GM23338 (cell line): Measurements from ENCODE around the gene AATF. TPM values are rescaled to one million over a fixed set of nuclear protein-coding genes. Genes with fewer than 3 reads are reported as not detected.

Experiments
- ATAC-seq: fragments of 200-7000 bp; cut with Tn5 transposase; 3 replicates; pipeline ENCODE4 v1.9.1; 2020
- DNase-seq: peaks from one replicate; pipeline ENCODE4 v3.0.0-alpha.2; 2015; ENCODE audit warnings: low spot score
- H2AFZ ChIP-seq: fragments of 200-600 bp; sonication (generic); 2 replicates; pipeline ENCODE4 v1.8.0; 2016; ENCODE audit warnings: antibody characterized with exemption, mild to moderate bottlenecking, moderate library complexity
- H3F3A ChIP-seq: fragments of 200-600 bp; sonication (generic); replicated peaks from 2 replicates; pipeline ENCODE4 v1.8.0; 2017; ENCODE audit warnings: antibody characterized with exemption, mixed run types, low read depth
- H3K27ac ChIP-seq: fragments of 200-600 bp; sonication (generic); 2 replicates; pipeline ENCODE4 v1.6.1; 2016; ENCODE audit warnings: low read depth
- H3K27me3 ChIP-seq: fragments of 200-600 bp; sonication (generic); 2 replicates; pipeline ENCODE4 v1.8.0; 2016; ENCODE audit warnings: mild to moderate bottlenecking, mixed run types, moderate library complexity; ENCODE audit not compliant: insufficient read depth
- H3K36me3 ChIP-seq: fragments of 200-600 bp; sonication (generic); 2 replicates; pipeline ENCODE4 v1.8.0; 2016; ENCODE audit warnings: mild to moderate bottlenecking; ENCODE audit not compliant: insufficient read depth
- H3K4me1 ChIP-seq: fragments of 200-600 bp; sonication (generic); 2 replicates; pipeline ENCODE4 v1.8.0; 2016; ENCODE audit warnings: mild to moderate bottlenecking, moderate library complexity; ENCODE audit not compliant: insufficient read depth
- H3K4me2 ChIP-seq: fragments of 200-600 bp; sonication (generic); 2 replicates; pipeline ENCODE4 v1.7.1; 2017; ENCODE audit warnings: mixed run types
- H3K4me3 ChIP-seq: fragments of 200-600 bp; sonication (generic); 2 replicates; pipeline ENCODE4 v1.6.1; 2016; ENCODE audit warnings: mixed run types
- H3K79me2 ChIP-seq: fragments of 200-600 bp; sonication (generic); replicated peaks from 2 replicates; pipeline ENCODE4 v1.8.0; 2017; ENCODE audit warnings: mild to moderate bottlenecking; ENCODE audit not compliant: insufficient read depth
- H3K9me2 ChIP-seq: fragments of 200-600 bp; sonication (generic); 2 replicates; pipeline ENCODE4 v1.8.0; 2017; ENCODE audit not compliant: insufficient read depth
- H4K20me1 ChIP-seq: fragments of 200-600 bp; sonication (generic); replicated peaks from 2 replicates; pipeline ENCODE4 v1.8.0; 2017; ENCODE audit warnings: mild to moderate bottlenecking; ENCODE audit not compliant: insufficient read depth
- H3K27ac Mint-ChIP-seq: 2 replicates; pipeline ENCODE4 v1.8.0; 2020; ENCODE audit warnings: inconsistent platforms, mild to moderate bottlenecking, moderate library complexity, mixed read lengths
- H3K27me3 Mint-ChIP-seq: 3 replicates; pipeline ENCODE4 v1.8.0; 2022; ENCODE audit warnings: low read depth, mild to moderate bottlenecking, moderate library complexity, mixed read lengths, inconsistent platforms; ENCODE audit not compliant: insufficient read depth, poor library complexity
- H3K36me3 Mint-ChIP-seq: 3 replicates; pipeline ENCODE4 v1.8.0; 2021; ENCODE audit warnings: low read depth, mild to moderate bottlenecking, inconsistent platforms, moderate library complexity, mixed read lengths
- H3K4me1 Mint-ChIP-seq: 3 replicates; pipeline ENCODE4 v1.8.0; 2020; ENCODE audit warnings: mild to moderate bottlenecking, inconsistent platforms, mixed read lengths
- H3K4me3 Mint-ChIP-seq: 3 replicates; pipeline ENCODE4 v1.8.0; 2021; ENCODE audit warnings: moderate library complexity, mild to moderate bottlenecking, inconsistent platforms, mixed read lengths
- H3K9me3 Mint-ChIP-seq: 3 replicates; pipeline ENCODE4 v1.8.0; 2020; ENCODE audit warnings: moderate library complexity, mild to moderate bottlenecking, inconsistent platforms, mixed read lengths
- CREB1 ChIP-seq: fragments of 250-450 bp; sonication (Bioruptor Pico); IDR thresholded peaks from 2 replicates; pipeline ENCODE4 v1.5.0; 2020; ENCODE audit warnings: low read depth, mild to moderate bottlenecking, moderate library complexity
- CTCF ChIP-seq, 2 experiments: fragments of 200-600 bp in 1 of 2; sonication (generic) in 1 of 2; conservative IDR thresholded peaks; 2 replicates each; pipeline versions ENCODE4 v1.5.1 to v1.6.1; 2016 to 2017; ENCODE audit warnings: antibody characterized with exemption in 2 of 2, low read depth in 2 of 2, mild to moderate bottlenecking in 2 of 2, moderate library complexity in 1 of 2
- ETS1 ChIP-seq: IDR thresholded peaks from 2 replicates; pipeline ENCODE4 v1.6.1; 2016; ENCODE audit warnings: antibody characterized with exemption
- EZH2 ChIP-seq: fragments of 200-600 bp; sonication (generic); IDR thresholded peaks from one replicate; pipeline ENCODE4 v1.8.0; 2017; ENCODE audit warnings: antibody characterized with exemption, mild to moderate bottlenecking, low read depth; ENCODE audit not compliant: unreplicated experiment
- EZH2phosphoT487 ChIP-seq: fragments of 200-600 bp; sonication (generic); IDR thresholded peaks from one replicate; pipeline ENCODE4 v1.8.1; 2018; ENCODE audit warnings: antibody characterized with exemption; ENCODE audit not compliant: unreplicated experiment
- JUNB ChIP-seq: IDR thresholded peaks from one replicate; pipeline ENCODE4 v1.6.1; 2016; ENCODE audit warnings: antibody characterized with exemption; ENCODE audit not compliant: unreplicated experiment
- NANOG ChIP-seq: IDR thresholded peaks from 2 replicates; pipeline ENCODE4 v1.6.1; 2016; ENCODE audit warnings: antibody characterized with exemption, borderline replicate concordance
- REST ChIP-seq: IDR thresholded peaks from one replicate; pipeline ENCODE4 v1.6.1; 2018; ENCODE audit warnings: antibody characterized with exemption; ENCODE audit not compliant: unreplicated experiment
- STAT1 ChIP-seq: IDR thresholded peaks from one replicate; pipeline ENCODE4 v1.6.1; 2016; ENCODE audit warnings: antibody characterized with exemption; ENCODE audit not compliant: unreplicated experiment
- ZNF114 ChIP-seq: fragments of 250-450 bp; sonication (Bioruptor Pico); IDR thresholded peaks from 2 replicates; pipeline ENCODE4 v1.5.0; 2020; ENCODE audit warnings: mild to moderate bottlenecking, moderate library complexity
- ZNF331 ChIP-seq: fragments of 250-450 bp; sonication (Bioruptor Pico); IDR thresholded peaks from 2 replicates; pipeline ENCODE4 v1.5.0; 2020; ENCODE audit warnings: low read depth, mild to moderate bottlenecking, moderate library complexity
- ZNF462 ChIP-seq: fragments of 250-450 bp; sonication (Bioruptor Pico); IDR thresholded peaks from 2 replicates; pipeline ENCODE4 v1.5.0; 2020; ENCODE audit warnings: mild to moderate bottlenecking, moderate library complexity
- polyA plus RNA-seq: library from polyadenylated mRNA; unstranded; fragments of >200 nt; fragmentation: Nextera tagmentation; extraction: Ambion mirVana; gene quantifications from 2 replicates; pipeline ENCODE4 v1.2.1, GENCODE V29; 2016
- total RNA-seq: library from RNA; depleted of rRNA; stranded (reverse); fragments of >200 nt; shearing (Covaris generic); gene quantifications from 2 replicates; pipeline ENCODE4 v1.2.3, GENCODE V29; 2014

AATF gene
- total and polyA plus RNA-seq, 2 experiments from 2014 or later, result 40.2 to 71.2 TPM

GRCh38 chr17:36979565-36979941 is 30.8 kb downstream of the AATF start (continued):
- no peak for TF ChIP-seq REST
- TF ChIP-seq EZH2, result no peak
- TF ChIP-seq ZNF331 (CRISPR knock-in tag), result no peak
- no peak for TF ChIP-seq NANOG
- TF ChIP-seq EZH2phosphoT487, result no peak

GRCh38 chr17:36980280-36980761 is 31.6 kb downstream of the AATF start:
- Mint-ChIP-seq H3K4me1 (peaks cover 20% of the 10 kb centered on the region; the same call in 2 of the 3 replicates), H3K4me3 (no peak overlapping the region), H3K9me3 (no peaks in the 10 kb centered on the region), H3K36me3 (peaks cover 3% of the 10 kb centered on the region; the same call in 1 of the 3 replicates), H3K27ac (peak overlapping the region; percentile 17; the same call in 1 of the 2 replicates), H3K27me3 (no peaks in the 10 kb centered on the region)
- H3K9me2 ChIP-seq, result 0 out of 2 replicates have a peak, but pooled peaks cover 3% of the 10 kb centered on the region
- no peak overlapping the region for H3K4me3 ChIP-seq
- no peaks in the 10 kb centered on the region for H3K27me3 ChIP-seq
- no peaks in the 10 kb centered on the region for H4K20me1 ChIP-seq
- DNase-seq (peak; percentile 9), ATAC-seq (no peak)
- no peak overlapping the region for H3K4me2 ChIP-seq
- H2AFZ ChIP-seq, result no peak overlapping the region
- no peaks in the 10 kb centered on the region for H3K4me1 ChIP-seq
- H3K36me3 ChIP-seq, result no peaks in the 10 kb centered on the region
- H3K27ac ChIP-seq, result no peak overlapping the region
- H3K79me2 ChIP-seq, result peaks cover 27% of the 10 kb centered on the region
- no peaks in the 10 kb centered on the region for H3F3A ChIP-seq
- no peak for TF ChIP-seq ETS1
- TF ChIP-seq STAT1, result no peak
- no peak for TF ChIP-seq ZNF331 (CRISPR knock-in tag)
- TF ChIP-seq ZNF462 (CRISPR knock-in tag), result no peak
- TF ChIP-seq EZH2, result no peak
- TF ChIP-seq CREB1 (CRISPR knock-in tag), result no peak
- TF ChIP-seq ZNF114, result no peak
- no peak for TF ChIP-seq JUNB
- TF ChIP-seq CTCF (conservative IDR thresholded peaks at IDR 0.05; ENCODE audit: low read depth in 2 of 2), result no peak
- TF ChIP-seq EZH2phosphoT487, result no peak
